Neutrophil (primary cell): ENCODE data around the gene PDZRN3.

ENCODE experiments used
- H3K27ac ChIP-seq: fragments of 200-600 bp; sonication (generic); 2 replicates; pipeline ENCODE4 v1.5.1; 2016; ENCODE audit warnings: mild to moderate bottlenecking, moderate library complexity
- H3K27me3 ChIP-seq: fragments of 200-600 bp; sonication (generic); 2 replicates; pipeline ENCODE4 v1.6.0; 2016; ENCODE audit warnings: mild to moderate bottlenecking
- H3K36me3 ChIP-seq: fragments of 200-600 bp; sonication (generic); 2 replicates; pipeline ENCODE4 v1.5.1; 2017
- H3K4me1 ChIP-seq, 2 experiments: fragments of 200-600 bp in 1 of 2; sonication (generic) in 1 of 2; 1 replicate in 1 of 2; 2 replicates in 1 of 2; pipeline versions ENCODE4 v1.5.1 to v1.6.1; 2013 to 2016; ENCODE audit warnings: low read depth in 1 of 2, low read length in 1 of 2, mild to moderate bottlenecking in 1 of 2, moderate library complexity in 1 of 2; ENCODE audit not compliant: control insufficient read depth in 1 of 2, insufficient read depth in 1 of 2
- H3K4me3 ChIP-seq, 2 experiments: fragments of 200-600 bp in 1 of 2; sonication (generic) in 1 of 2; 1 replicate in 1 of 2; 2 replicates in 1 of 2; pipeline ENCODE4 v1.5.1; 2013 to 2016; ENCODE audit warnings: low read depth in 1 of 2, low read length in 1 of 2, mild to moderate bottlenecking in 1 of 2, moderate library complexity in 1 of 2
- H3K9me3 ChIP-seq: fragments of 200-600 bp; sonication (generic); 2 replicates; pipeline ENCODE4 v1.5.1; 2016
- CTCF ChIP-seq: fragments of 200-600 bp; sonication (generic); IDR thresholded peaks from 2 replicates; pipeline ENCODE4 v1.5.1; 2016; ENCODE audit warnings: antibody characterized with exemption

Gene PDZRN3

GRCh38 chr3:73543412-73543811 lies 81.3 kb downstream of the PDZRN3 start:
- H3K4me1 ChIP-seq, result no peaks in the 10 kb centered on the region
- no peaks in the 10 kb centered on the region for H3K27me3 ChIP-seq
- no peak for TF ChIP-seq CTCF
- no peaks in the 10 kb centered on the region for H3K36me3 ChIP-seq
- H3K4me3 ChIP-seq, result no peak overlapping the region
- H3K9me3 ChIP-seq, result no peaks in the 10 kb centered on the region
- no peak overlapping the region for H3K27ac ChIP-seq

- no peaks in the 10 kb centered on the region for H3K4me1 ChIP-seq
- H3K9me3 ChIP-seq, result no peaks in the 10 kb centered on the region
- TF ChIP-seq CTCF, result no peak
- no peak overlapping the region for H3K27ac ChIP-seq
- H3K36me3 ChIP-seq, result no peaks in the 10 kb centered on the region
- no peak overlapping the region for H3K4me3 ChIP-seq
- H3K27me3 ChIP-seq, result no peaks in the 10 kb centered on the region
These were observed 82.6 kb downstream of the PDZRN3 start for GRCh38 chr3:73542136-73542535.

GRCh38 chr3:73540969-73541740 lies 83.6 kb downstream of the PDZRN3 start:
- TF ChIP-seq CTCF, result no peak
- Histone ChIP-seq H3K36me3 (no peaks in the 10 kb centered on the region), H3K27me3 (no peaks in the 10 kb centered on the region), H3K27ac (no peak overlapping the region), H3K4me1 (no peaks in the 10 kb centered on the region), H3K9me3 (no peaks in the 10 kb centered on the region), H3K4me3 (no peak overlapping the region)

- Histone ChIP-seq H3K9me3 (no peaks in the 10 kb centered on the region), H3K4me1 (no peaks in the 10 kb centered on the region), H3K27me3 (no peaks in the 10 kb centered on the region), H3K36me3 (no peaks in the 10 kb centered on the region), H3K4me3 (no peak overlapping the region), H3K27ac (no peak overlapping the region)
- no peak for TF ChIP-seq CTCF
These were observed 86.3 kb downstream of the PDZRN3 start for GRCh38 chr3:73538486-73538885.

GRCh38 chr3:73536952-73537351 lies 87.8 kb downstream of the PDZRN3 start:
- Histone ChIP-seq H3K4me3 (no peak overlapping the region), H3K27ac (no peak overlapping the region), H3K27me3 (no peaks in the 10 kb centered on the region), H3K9me3 (no peaks in the 10 kb centered on the region), H3K4me1 (no peaks in the 10 kb centered on the region), H3K36me3 (no peaks in the 10 kb centered on the region)
- no peak for TF ChIP-seq CTCF
